Hematopoietic multipotent progenitor cell treated with erythropoietin and hydrocortisone succinate and interleukin-3 and kit ligand, for 8 days (in vitro differentiated cells): ENCODE results near the gene BCL11B.
"Not testable (repeated sequence)": the region's sequence is repeated elsewhere in the genome, so short reads cannot be mapped to it uniquely, and the experiment has no call there.

Source experiments
- DNase-seq: peaks from one replicate; pipeline ENCODE4 v3.0.0-alpha.2; 2015

Gene BCL11B

GRCh38 chr14:99236386-99237138 is 35.4 kb downstream of the BCL11B start:
- no peak for DNase-seq

GRCh38 chr14:99235582-99236320 is 36.2 kb downstream of the BCL11B start:
- no peak for DNase-seq

- no peak for DNase-seq
Observed at GRCh38 chr14:99234961-99235571, 36.9 kb downstream of the BCL11B start.

GRCh38 chr14:99234355-99234754 is 37.6 kb downstream of the BCL11B start:
- DNase-seq, result no peak

- DNase-seq, result no peak
Observed at GRCh38 chr14:99233222-99234035, 38.6 kb downstream of the BCL11B start.

GRCh38 chr14:99232714-99233214 is 39.2 kb downstream of the BCL11B start:
- no peak for DNase-seq

GRCh38 chr14:99231850-99232713 is 39.9 kb downstream of the BCL11B start:
- DNase-seq, result no peak

- no peak for DNase-seq
Observed at GRCh38 chr14:99231161-99231849, 40.7 kb downstream of the BCL11B start.

- DNase-seq, result no peak
Observed at GRCh38 chr14:99230208-99231151, 41.5 kb downstream of the BCL11B start.

- DNase-seq, result no peak
Observed at GRCh38 chr14:99229654-99230207, 42.3 kb downstream of the BCL11B start.

GRCh38 chr14:99228760-99229159 is 43.2 kb downstream of the BCL11B start:
- not testable (repeated sequence) for DNase-seq

- DNase-seq, result no peak
Observed at GRCh38 chr14:99226687-99227086, 45.3 kb downstream of the BCL11B start.

GRCh38 chr14:99225436-99226203 is 46.4 kb downstream of the BCL11B start:
- no peak for DNase-seq

GRCh38 chr14:99224948-99225347 is 47.0 kb downstream of the BCL11B start:
- no peak for DNase-seq

- DNase-seq, result no peak
Observed at GRCh38 chr14:99224116-99224910, 47.7 kb downstream of the BCL11B start.

- no peak for DNase-seq
Observed at GRCh38 chr14:99221445-99221844, 50.6 kb downstream of the BCL11B start.

GRCh38 chr14:99217066-99217955 is 54.7 kb downstream of the BCL11B start:
- DNase-seq, result no peak
